ENCODE data around the gene HAUS3. TPM values are rescaled to one million over a fixed set of nuclear protein-coding genes. Genes with fewer than 3 reads are reported as not detected.

The HAUS3 gene
- total RNA-seq, 1 donor from 2014 or later = 13.0 TPM

DNA sequence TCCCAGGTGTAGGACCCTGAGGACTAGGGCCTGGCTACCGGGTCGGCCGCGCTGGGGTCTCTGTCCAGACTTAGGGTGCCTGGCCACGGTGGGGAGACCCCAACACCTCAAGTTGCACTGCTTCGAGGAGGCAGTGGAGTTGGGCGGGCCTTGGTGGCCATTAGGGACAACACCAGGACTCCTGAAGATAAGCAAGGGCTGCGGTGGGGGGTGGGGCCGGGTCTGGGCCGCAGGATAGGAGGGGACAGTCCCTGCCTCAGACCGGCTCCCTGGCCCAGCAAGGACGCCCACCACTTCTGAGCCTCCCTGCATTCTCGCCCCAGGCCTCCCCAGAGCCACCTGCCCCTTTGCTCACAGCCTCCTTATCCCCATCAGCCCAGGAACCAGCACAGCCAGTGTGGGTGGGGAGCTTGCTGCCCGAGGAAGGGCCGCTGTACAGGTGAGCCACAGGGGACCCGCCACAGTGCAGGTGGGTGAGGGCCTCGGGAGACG, 25.4 kb upstream of the HAUS3 start:
- no peak for ATAC-seq
- H3K27ac ChIP-seq = no peak overlapping the region
- no peak overlapping the region for H3K4me3 ChIP-seq
- intact Hi-C loops (cut with DNase I) = no loop called here
- H3K4me1 ChIP-seq = peaks cover 30% of the 10 kb centered on the region
- H3K27me3 ChIP-seq = no peaks in the 10 kb centered on the region
- TF ChIP-seq, protein P1, sequence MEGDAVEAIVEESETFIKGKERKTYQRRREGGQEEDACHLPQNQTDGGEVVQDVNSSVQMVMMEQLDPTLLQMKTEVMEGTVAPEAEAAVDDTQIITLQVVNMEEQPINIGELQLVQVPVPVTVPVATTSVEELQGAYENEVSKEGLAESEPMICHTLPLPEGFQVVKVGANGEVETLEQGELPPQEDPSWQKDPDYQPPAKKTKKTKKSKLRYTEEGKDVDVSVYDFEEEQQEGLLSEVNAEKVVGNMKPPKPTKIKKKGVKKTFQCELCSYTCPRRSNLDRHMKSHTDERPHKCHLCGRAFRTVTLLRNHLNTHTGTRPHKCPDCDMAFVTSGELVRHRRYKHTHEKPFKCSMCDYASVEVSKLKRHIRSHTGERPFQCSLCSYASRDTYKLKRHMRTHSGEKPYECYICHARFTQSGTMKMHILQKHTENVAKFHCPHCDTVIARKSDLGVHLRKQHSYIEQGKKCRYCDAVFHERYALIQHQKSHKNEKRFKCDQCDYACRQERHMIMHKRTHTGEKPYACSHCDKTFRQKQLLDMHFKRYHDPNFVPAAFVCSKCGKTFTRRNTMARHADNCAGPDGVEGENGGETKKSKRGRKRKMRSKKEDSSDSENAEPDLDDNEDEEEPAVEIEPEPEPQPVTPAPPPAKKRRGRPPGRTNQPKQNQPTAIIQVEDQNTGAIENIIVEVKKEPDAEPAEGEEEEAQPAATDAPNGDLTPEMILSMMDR (IDR thresholded peaks at IDR 0.05) = no peak
- DNase-seq = no peak
- H3K36me3 ChIP-seq = no peaks in the 10 kb centered on the region
- H3K9me3 ChIP-seq = no peaks in the 10 kb centered on the region

DNA sequence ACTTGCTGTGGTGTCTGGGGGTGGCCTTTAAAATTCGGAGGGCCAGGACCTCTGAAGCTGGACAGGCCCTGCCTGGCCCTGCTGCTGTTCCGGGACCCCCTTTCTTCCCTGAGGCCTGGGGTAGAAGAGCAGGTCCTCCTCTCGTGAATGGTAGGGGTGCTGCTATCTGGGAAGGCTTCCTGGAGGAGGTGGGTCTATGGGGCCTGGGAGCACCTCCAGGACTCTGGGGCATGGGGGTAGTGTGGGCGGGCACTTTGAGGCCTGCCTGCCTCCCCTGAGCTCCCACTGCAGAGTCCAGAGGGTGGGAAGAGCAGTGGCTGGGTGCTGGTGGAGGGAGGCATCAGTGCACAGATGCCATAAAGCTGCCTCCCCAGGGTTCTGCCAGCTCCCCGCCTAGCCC, 24.9 kb upstream of the HAUS3 start:
- H3K27ac ChIP-seq = no peak overlapping the region

DNA sequence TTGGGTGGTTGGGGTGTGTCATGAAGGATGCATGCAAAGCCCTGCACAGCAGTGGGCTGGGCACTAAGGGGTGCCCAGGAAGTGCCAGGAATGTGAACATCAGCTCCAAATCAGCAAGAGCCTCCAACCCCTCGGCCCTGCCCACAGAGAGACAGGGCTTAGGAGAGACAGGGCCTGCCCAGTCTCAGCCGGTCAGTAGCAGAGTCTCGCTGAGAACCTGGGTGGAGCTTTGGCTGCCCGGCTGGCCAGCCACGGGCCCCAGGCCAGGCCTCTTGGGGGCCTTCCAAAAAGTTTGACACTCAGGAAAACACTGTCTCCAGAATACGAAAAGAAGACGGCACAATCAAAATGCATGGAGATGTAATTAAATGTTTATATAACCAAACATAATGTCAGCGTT, 24.3 kb upstream of the HAUS3 start:
- intact Hi-C loops (cut with DNase I) = no loop called here
- Histone ChIP-seq H3K9me3 (no peaks in the 10 kb centered on the region), H3K27ac (peak overlapping the region; percentile 71), H3K4me3 (no peak overlapping the region), H3K27me3 (no peaks in the 10 kb centered on the region), H3K36me3 (no peaks in the 10 kb centered on the region), H3K4me1 (peaks cover 30% of the 10 kb centered on the region)
- peak; percentile 83 for DNase-seq
- TF ChIP-seq, protein P1 (IDR thresholded peaks at IDR 0.05) = no peak
- ATAC-seq = peak; percentile 7

More for the DNA sequence above, 24.9 kb upstream of the HAUS3 start:
- H3K4me1 ChIP-seq = peaks cover 30% of the 10 kb centered on the region
- DNase-seq = no peak
- H3K9me3 ChIP-seq = no peaks in the 10 kb centered on the region
- TF ChIP-seq, protein P1 (IDR thresholded peaks at IDR 0.05) = no peak
- ATAC-seq = no peak
- intact Hi-C loops (cut with DNase I) = no loop called here
- no peak overlapping the region for H3K4me3 ChIP-seq
- no peaks in the 10 kb centered on the region for H3K36me3 ChIP-seq
- H3K27me3 ChIP-seq = no peaks in the 10 kb centered on the region

DNA sequence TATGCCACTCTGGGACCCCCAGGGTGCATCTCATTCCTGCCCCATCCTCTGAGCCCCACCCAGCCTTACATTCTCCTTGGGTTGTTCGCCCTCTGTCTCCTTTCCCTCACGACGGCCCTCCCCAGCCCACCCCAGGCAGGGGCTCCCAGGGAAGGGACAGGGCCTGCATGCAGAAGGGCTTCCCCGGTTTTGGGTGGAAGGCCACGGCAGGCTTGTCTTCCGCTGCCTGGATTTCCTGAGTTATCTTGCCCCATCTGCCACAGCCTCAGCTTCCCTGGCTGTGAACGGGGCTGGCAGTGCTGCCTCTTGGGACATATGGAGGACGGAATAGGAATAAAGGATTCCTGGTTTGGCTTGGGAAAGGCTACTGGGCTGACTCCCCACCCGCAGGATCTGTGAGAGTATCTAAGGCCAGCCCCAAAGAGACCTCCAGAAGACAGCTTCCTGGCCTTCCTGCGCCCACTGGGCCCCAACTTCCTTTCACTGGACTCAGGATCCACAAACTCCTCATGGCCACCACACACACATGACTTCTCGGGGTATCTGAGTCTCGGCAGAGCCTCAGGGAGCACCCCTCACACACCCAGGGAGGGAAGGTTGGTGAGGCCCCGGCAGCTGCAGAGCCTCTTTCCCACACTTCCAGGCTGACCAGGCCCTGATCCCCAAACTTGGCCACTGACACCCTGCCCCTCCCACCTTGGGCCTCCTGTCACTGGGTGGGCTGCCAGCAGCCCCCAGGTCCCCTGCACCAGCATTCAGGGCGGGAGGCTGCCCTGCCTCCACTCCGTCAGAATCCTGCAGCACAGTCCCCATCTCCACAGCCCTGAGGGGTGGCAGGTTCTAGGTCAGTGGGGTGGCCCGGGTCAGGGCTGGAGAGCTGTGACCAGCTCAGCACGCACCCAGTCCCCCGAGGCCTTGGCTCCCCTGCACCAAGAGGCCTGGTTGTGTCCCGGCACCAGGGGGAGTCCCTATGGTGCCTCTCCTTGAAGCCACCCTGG, 23.5 kb upstream of the HAUS3 start:
- peak overlapping the region; percentile 71 for H3K27ac ChIP-seq
- no peak for DNase-seq
- H3K4me1 ChIP-seq = peaks cover 34% of the 10 kb centered on the region
- H3K36me3 ChIP-seq = no peaks in the 10 kb centered on the region
- TF ChIP-seq, protein P1 (IDR thresholded peaks at IDR 0.05) = no peak
- ATAC-seq = no peak
- intact Hi-C loops (cut with DNase I) = no loop called here
- no peak overlapping the region for H3K4me3 ChIP-seq
- H3K27me3 ChIP-seq = no peaks in the 10 kb centered on the region
- H3K9me3 ChIP-seq = no peaks in the 10 kb centered on the region

DNA sequence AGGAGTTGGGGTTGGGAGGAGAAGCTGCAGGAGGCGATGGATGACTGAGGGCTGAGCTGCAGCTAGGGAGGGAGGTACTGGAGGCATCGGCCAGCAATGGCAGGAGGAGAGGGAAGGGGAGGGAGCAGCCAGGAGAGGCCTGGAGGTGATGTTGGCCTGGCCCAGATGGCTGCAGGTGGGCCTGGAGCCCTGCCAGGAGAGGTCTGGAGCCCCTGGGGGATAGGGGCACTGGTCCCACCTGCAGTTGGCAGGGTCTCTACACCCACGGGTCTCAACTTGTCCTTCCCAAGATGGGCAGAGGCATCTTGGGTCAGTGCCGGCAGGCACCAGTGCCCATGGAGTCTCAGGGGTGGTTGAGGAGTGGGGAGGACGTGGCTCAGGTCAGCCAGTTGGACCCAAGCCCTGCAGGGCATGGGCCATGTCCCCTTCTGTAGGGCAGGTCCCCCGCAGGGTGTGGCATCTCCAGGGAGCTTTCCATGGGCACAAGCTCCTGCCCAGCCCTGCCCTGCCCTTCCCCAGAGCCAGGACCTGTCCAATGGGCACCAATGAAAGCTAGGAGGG, 22.6 kb upstream of the HAUS3 start:
- peak overlapping the region; percentile 71 for H3K27ac ChIP-seq
- peaks cover 42% of the 10 kb centered on the region for H3K4me1 ChIP-seq
- DNase-seq (no peak), ATAC-seq (no peak)
- intact Hi-C loops (cut with DNase I) = no loop called here
- TF ChIP-seq, protein P1 (IDR thresholded peaks at IDR 0.05) = no peak
- H3K36me3 ChIP-seq = no peaks in the 10 kb centered on the region
- H3K9me3 ChIP-seq = no peaks in the 10 kb centered on the region
- H3K27me3 ChIP-seq = no peaks in the 10 kb centered on the region
- H3K4me3 ChIP-seq = no peak overlapping the region

Data from upper lobe of right lung (tissue), 1 donor.